GM19238 (cell line): ENCODE measurements around the gene SMARCA2.

ENCODE experiments used
- DNase-seq: peaks from one replicate; pipeline ENCODE4 v3.0.0; 2011; ENCODE audit warnings: low spot score; ENCODE audit not compliant: insufficient read length

The SMARCA2 gene

GRCh38 chr9:2015581-2016407 lies 647 bp downstream of the SMARCA2 start:
- DNase-seq: peak; percentile 26

- peak; percentile 47 for DNase-seq
Measured at GRCh38 chr9:2016408-2017330, 1.5 kb downstream of the SMARCA2 start.

- DNase-seq: peak; percentile 62
Measured at GRCh38 chr9:2017331-2018161, 2.4 kb downstream of the SMARCA2 start.

- no peak for DNase-seq
Measured at GRCh38 chr9:2018162-2018643, 3.1 kb downstream of the SMARCA2 start.

- DNase-seq: no peak
Measured at GRCh38 chr9:2018764-2019558, 3.8 kb downstream of the SMARCA2 start.

GRCh38 chr9:2019723-2020122 lies 4.6 kb downstream of the SMARCA2 start:
- no peak for DNase-seq

- no peak for DNase-seq
Measured at GRCh38 chr9:2021731-2022130, 6.6 kb downstream of the SMARCA2 start.

GRCh38 chr9:2022560-2022959 lies 7.4 kb downstream of the SMARCA2 start:
- DNase-seq: no peak

- no peak for DNase-seq
Measured at GRCh38 chr9:2023042-2023441, 7.9 kb downstream of the SMARCA2 start.

GRCh38 chr9:2023532-2023931 lies 8.4 kb downstream of the SMARCA2 start:
- DNase-seq: no peak

GRCh38 chr9:2024888-2025782 lies 10.0 kb downstream of the SMARCA2 start:
- DNase-seq: no peak

GRCh38 chr9:2026220-2026997 lies 11.3 kb downstream of the SMARCA2 start:
- no peak for DNase-seq

- DNase-seq: no peak
Measured at GRCh38 chr9:2027543-2028160, 12.5 kb downstream of the SMARCA2 start.

GRCh38 chr9:2028888-2029287 lies 13.7 kb downstream of the SMARCA2 start:
- DNase-seq: no peak

GRCh38 chr9:2029666-2030170 lies 14.6 kb downstream of the SMARCA2 start:
- DNase-seq: no peak

GRCh38 chr9:2032234-2032633 lies 17.1 kb downstream of the SMARCA2 start:
- no peak for DNase-seq

- DNase-seq: no peak
Measured at GRCh38 chr9:2036844-2037243, 21.7 kb downstream of the SMARCA2 start.
